ENCODE measurements around the gene TSPAN15. TPM values are rescaled to one million over a fixed set of nuclear protein-coding genes. Genes with fewer than 3 reads are reported as not detected.

The TSPAN15 gene
- total RNA-seq, 1 donor from 2014 or later: 48.9 TPM

DNA sequence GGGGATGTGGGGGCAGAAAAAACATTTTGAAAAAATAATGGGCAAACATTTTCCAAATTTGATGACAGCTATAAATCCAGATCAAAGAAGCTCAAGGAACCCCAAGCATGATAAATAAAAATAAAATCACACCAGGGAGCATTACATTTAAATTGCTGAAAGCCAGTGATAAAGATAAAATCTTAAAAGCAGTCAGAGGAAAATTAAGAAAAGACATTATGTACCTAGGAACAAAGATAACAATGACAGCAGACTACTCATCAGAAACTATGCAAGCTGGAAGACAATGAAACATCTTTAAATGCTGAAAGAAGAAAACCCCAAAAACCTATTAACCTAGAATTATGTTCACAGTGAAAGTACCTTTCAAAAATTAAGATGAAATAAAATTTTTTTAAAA, 98.7 kb downstream of the TSPAN15 start:
- no peak for DNase-seq (ENCODE audit: low spot score)

- no peak for DNase-seq (ENCODE audit: low spot score)
Measured at GRCh38 chr10:69552268-69552667, 101.0 kb downstream of the TSPAN15 start.

DNA sequence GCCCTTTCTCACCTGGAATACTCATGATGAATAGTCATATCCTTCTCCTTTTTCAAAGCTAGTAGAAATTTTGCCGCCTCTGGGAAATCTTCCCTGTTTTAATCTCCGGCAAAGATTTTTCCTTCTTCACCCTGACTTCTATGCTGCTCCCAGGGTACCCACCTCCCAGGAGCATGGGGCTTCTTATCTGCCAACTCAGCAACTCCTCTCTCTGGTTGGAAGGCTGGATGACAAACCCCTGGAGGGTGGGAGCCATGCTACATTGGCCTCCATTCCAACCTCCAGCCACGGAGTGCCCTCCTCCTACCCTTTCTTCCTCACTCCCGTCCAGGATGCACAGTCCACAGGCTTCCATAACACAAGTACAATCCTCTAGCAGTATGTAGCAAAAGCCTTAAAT, 102.1 kb downstream of the TSPAN15 start:
- DNase-seq (ENCODE audit: low spot score): no peak

DNA sequence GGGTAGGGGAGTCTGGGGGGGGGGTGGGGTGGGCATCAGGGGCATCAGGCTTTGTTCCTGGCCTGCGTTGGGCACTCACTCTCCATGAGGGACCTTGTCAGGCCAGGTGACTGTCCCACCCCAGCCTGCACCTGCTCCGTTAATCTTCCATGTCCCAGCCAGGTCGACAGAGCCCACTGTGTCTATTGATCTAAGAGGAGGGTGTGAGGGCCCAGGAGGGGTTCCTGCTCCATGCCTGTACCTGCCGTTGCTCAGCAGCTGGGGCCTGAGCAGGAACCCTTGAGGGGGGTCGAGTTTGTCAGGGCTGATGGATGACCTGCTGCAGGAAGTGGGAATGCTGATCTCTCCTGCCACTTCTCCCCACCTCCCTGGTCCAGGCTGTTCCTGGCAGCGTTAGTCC, 103.3 kb downstream of the TSPAN15 start:
- no peak for DNase-seq (ENCODE audit: low spot score)

Other genes starting within 250 kb of the TSPAN15 start
- gene HKDC1, start 231.1 kb upstream of the TSPAN15 start, total RNA-seq (ENCODE audit: insufficient read depth, low replicate concordance): not detected
- 57.3 TPM for gene HK1, start 173.0 kb upstream of the TSPAN15 start, total RNA-seq (ENCODE audit: insufficient read depth, low replicate concordance)
- 7.9 TPM for gene TACR2, start 34.5 kb upstream of the TSPAN15 start, total RNA-seq (ENCODE audit: insufficient read depth, low replicate concordance)
- 0.48 TPM for gene NEUROG3, start 122.0 kb downstream of the TSPAN15 start, total RNA-seq (ENCODE audit: insufficient read depth, low replicate concordance)
- not detected for gene FAM241B, start 178.8 kb downstream of the TSPAN15 start, total RNA-seq (ENCODE audit: insufficient read depth, low replicate concordance)